GM12873 (cell line): ENCODE measurements around the gene ENTPD1.

Experiments used
- TF ChIP-seq, protein P1 (sequence below): IDR thresholded peaks from 2 replicates; pipeline ENCODE4 v1.5.1; 2012; ENCODE audit warnings: low read depth, mild to moderate bottlenecking, moderate library complexity, low read length, control low read depth; ENCODE audit not compliant: insufficient read depth; ENCODE audit errors: missing control alignments

Gene ENTPD1

DNA sequence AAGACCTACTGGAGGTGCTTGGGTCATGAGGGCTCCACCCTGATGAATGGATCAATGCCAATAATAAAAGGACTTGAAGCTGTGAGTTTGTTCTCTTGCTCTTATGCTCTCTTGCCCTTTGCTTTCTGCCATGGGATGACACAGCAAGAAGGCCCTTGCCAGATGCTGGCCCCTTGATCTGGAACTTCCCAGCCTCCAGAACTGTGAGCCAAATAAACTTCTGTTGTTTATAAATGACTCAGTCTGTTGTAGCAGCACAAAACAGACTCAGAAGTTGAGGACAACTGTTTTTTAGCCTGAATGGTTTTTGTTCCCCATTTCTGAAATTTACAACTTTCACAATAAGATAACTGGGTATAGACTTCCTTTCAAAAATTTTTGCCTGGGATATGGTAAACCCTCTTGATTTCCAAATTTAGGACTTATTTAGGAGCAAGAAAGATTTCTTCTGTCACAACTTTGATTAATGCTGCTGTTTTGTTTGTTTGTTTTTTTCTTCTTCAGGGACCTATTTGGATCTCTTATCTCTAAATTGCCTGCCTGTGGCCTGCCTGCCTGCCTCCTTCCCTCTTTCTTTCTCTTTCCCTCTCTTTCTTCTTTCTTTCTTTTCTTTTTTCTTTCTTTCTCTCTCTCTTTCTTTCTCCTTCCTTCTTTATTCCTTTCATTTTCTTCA is 12.1 kb downstream of the ENTPD1 start:
- TF ChIP-seq, protein P1, sequence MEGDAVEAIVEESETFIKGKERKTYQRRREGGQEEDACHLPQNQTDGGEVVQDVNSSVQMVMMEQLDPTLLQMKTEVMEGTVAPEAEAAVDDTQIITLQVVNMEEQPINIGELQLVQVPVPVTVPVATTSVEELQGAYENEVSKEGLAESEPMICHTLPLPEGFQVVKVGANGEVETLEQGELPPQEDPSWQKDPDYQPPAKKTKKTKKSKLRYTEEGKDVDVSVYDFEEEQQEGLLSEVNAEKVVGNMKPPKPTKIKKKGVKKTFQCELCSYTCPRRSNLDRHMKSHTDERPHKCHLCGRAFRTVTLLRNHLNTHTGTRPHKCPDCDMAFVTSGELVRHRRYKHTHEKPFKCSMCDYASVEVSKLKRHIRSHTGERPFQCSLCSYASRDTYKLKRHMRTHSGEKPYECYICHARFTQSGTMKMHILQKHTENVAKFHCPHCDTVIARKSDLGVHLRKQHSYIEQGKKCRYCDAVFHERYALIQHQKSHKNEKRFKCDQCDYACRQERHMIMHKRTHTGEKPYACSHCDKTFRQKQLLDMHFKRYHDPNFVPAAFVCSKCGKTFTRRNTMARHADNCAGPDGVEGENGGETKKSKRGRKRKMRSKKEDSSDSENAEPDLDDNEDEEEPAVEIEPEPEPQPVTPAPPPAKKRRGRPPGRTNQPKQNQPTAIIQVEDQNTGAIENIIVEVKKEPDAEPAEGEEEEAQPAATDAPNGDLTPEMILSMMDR = no peak

DNA sequence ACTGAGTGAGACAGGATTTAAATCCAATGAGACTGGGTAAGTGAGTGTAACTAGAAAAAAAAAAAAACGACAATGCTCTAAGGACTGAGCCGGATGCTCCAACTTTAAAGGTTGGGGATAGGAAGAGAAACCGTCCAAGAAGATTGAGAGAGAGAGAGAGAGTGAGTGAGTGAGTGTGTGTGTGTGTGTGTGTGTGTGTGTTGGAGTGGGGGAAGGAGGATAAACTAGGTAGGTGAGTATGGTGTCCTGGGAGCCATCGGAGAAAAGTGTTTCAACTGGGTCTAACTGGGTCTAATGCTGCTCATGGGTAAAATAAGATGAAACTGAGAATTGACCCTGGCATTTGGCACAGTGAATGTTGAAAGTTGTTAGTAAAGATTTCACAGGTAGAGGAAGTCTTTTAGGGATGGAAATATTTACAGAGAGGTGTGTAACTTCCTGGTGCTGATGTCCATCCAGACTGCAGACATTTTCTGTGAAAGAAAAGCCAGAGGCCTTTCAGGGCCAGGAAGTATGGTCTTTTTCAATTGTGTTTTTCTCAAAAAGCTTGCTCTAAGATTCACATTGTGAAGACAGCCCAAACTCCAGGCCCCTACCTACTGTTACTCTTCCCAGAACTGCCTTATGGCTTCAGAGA is 14.2 kb downstream of the ENTPD1 start:
- TF ChIP-seq, protein P1 = no peak

- TF ChIP-seq, protein P1 = no peak
These were observed 26.4 kb downstream of the ENTPD1 start for GRCh38 chr10:95782318-95782717.

- TF ChIP-seq, protein P1 = no peak
These were observed 27.8 kb downstream of the ENTPD1 start for GRCh38 chr10:95783741-95784140.

DNA sequence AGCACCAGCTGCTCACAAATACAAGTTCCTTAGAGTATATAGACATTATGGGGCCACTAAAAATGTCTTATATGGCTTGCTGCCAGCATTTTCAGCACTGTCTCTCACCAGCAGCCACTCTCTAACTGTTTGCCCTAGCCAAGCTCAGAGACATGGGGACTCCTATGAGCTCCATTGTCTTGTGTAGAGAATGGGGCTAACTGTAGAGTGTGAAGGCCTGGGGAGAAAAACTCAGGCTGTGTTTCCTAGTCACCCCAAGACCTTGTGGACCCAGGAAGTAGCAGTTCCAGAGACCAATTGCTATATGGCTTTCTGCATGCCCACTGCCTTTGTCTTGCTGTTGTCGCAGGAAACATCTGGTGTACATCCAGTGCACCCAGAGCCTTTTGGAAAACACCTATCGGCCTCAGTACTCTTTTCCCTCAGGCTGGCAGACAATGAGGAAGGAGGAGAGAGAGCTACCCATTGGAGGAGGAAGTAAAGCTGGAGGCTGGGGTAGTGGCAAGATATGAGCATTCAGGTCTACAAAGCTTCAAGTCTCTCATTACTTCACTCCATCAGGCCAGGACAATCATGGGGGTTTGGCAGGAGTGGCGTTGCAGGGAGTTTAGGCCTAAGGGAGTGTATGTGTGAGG is 28.4 kb downstream of the ENTPD1 start:
- TF ChIP-seq, protein P1 = no peak

DNA sequence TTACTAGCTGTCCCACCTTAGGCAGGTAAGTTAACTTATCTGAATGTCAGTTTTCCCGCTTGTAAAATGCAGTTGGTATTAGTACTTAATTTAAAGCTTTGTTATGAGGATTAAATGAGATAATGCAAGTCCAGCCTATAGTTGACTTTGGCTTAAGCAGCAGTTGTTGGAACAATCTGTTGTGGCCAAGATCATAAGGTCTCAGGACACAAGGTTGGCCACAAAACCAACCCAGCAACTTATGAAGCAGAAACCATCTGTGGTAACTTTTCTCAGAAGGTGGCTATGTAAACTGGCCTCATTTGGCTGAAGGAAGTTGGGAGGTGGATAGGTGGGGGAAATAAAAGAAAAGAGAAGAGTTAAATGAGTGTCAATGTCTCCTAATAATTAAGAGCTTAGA is 29.4 kb downstream of the ENTPD1 start:
- TF ChIP-seq, protein P1 = no peak

DNA sequence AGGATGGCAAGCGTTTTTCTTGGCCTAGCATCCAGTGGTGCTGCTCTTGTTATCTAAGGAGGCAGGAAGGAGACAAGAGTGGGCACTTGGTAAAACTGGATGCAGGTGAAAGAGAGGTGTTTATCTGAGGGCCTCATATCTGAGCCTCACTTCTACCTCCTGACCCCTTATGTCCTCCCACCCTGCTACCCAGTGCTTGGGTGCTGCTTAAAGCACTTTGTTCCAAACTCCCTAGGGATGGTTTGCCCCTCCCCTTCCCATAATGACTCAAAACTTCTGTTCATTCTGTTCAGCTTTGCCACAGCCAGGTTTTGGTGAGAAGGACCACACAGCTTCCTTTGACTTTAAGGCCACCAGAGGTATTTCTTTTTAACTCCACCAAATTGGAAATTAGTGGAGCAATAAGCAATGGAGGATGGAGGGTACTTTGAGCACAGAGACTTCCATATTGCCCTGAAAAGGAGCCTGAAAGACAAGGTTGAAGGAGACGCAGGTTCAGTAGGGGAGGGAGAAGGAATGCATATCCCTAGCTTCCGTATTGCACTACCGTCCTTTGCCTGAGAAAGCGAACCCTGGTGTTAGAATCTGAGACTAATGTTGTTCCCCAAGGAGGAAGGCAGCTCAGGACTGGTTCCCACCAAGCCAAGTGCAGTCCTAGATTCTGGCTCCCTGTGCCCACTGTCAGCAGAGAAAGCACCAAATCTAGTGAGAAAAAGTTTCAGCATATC is 30.1 kb downstream of the ENTPD1 start:
- TF ChIP-seq, protein P1 = peak; percentile 32
